Sigmoid colon (tissue), 4 donors: ENCODE data around the gene FOLR1.

ENCODE experiments used
- CTCF ChIP-seq, 4 experiments: fragments of 450-650 bp in 3 of 4; fragments of 200-600 bp in 1 of 4; IDR thresholded peaks; one replicate each; pipeline ENCODE4 v1.5.1; 2016 to 2019; ENCODE audit warnings: antibody characterized with exemption in 4 of 4, mild to moderate bottlenecking in 3 of 4, moderate library complexity in 2 of 4
- EP300 ChIP-seq, 4 donors: sonication (generic); formaldehyde crosslinking; IDR thresholded peaks; one replicate each; pipeline ENCODE4 v1.6.1; 2017; ENCODE audit warnings: antibody characterized with exemption in 4 of 4
- POLR2A ChIP-seq, 2 donors: fragments of 450-650 bp; IDR thresholded peaks; one replicate each; pipeline ENCODE4 v1.6.1; 2016; ENCODE audit warnings: antibody characterized with exemption in 2 of 2, mild to moderate bottlenecking in 2 of 2, moderate library complexity in 2 of 2
- POLR2AphosphoS5 ChIP-seq, 4 donors: sonication (generic); formaldehyde crosslinking; IDR thresholded peaks; one replicate each; pipeline ENCODE4 v1.6.1; 2017; ENCODE audit warnings: antibody characterized with exemption in 4 of 4

- TF ChIP-seq CTCF (IDR thresholded peaks at IDR 0.05) (no peak), POLR2AphosphoS5 (IDR thresholded peaks at IDR 0.05) (no peak), POLR2A (IDR thresholded peaks at IDR 0.05) (no peak), EP300 (IDR thresholded peaks at IDR 0.05) (no peak)
These were observed 34.8 kb downstream of the FOLR1 start for GRCh38 chr11:72226701-72227100.
